LNCAP (cell line): Measurements from ENCODE around the gene EID3.

Experiments used
- CTCF ChIP-seq: fragments of 450-650 bp; IDR thresholded peaks from 2 replicates; pipeline ENCODE4 v1.5.1; 2017; ENCODE audit warnings: mild to moderate bottlenecking

EID3 gene

GRCh38 chr12:104319028-104319427 is 15.5 kb downstream of the EID3 start:
- no peak for TF ChIP-seq CTCF

- no peak for TF ChIP-seq CTCF
These were observed 16.5 kb downstream of the EID3 start for GRCh38 chr12:104319918-104320626.

- TF ChIP-seq CTCF: no peak
These were observed 17.1 kb downstream of the EID3 start for GRCh38 chr12:104320627-104321024.

GRCh38 chr12:104321949-104322348 is 18.4 kb downstream of the EID3 start:
- TF ChIP-seq CTCF: no peak

- no peak for TF ChIP-seq CTCF
These were observed 20.4 kb downstream of the EID3 start for GRCh38 chr12:104323899-104324298.

GRCh38 chr12:104328790-104329189 is 25.3 kb downstream of the EID3 start:
- no peak for TF ChIP-seq CTCF

GRCh38 chr12:104329707-104330532 is 26.4 kb downstream of the EID3 start:
- no peak for TF ChIP-seq CTCF
